Inflammatory macrophage treated with lipopolysaccharide for 4 hours (primary cell): ENCODE measurements around the gene VTI1A.

ENCODE experiments used
- DNase-seq: peaks from one replicate; pipeline ENCODE4 v3.0.0-alpha.2; 2020

Gene VTI1A

DNA sequence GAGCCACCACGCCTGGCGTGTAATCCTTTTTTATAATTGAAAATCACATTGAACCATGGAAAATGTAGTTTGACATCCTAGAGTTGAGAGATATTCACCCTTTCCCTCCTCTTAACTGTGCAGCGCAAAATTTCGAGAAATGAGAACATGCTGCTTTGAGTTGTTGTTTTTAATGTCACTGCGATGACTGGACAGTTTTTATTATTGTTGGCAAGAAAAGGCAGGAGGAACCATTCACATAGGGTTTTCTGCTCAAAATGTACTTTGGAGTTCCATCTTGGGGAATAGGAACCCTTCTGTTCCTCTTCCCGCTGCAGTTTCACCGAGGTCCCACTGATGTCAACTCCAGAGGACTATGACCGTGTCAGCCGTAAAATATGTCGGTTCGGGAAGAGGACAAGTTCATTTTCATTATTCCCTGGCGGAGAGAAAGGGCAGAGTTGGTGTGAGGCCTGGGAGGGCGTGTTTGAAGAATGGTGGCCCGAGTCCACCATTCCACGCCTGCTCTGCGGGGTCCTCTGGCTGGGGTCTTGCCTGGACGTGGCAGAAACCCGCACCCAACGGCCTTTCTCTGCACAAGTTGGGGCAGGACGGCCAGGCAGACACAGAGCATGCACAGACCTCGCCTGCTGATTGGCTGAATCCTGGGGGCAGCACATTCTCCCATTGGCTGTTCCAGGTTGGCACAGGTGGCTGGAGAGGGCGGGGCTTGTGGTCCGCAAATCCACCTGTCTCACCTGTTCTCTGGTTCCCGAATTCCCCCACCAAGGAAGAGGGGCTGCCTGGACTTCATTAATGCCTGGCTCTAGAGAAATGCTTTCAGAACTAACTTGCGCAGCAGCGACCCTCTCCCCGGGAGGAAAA, 397.9 kb downstream of the VTI1A start:
- no peak for DNase-seq

DNA sequence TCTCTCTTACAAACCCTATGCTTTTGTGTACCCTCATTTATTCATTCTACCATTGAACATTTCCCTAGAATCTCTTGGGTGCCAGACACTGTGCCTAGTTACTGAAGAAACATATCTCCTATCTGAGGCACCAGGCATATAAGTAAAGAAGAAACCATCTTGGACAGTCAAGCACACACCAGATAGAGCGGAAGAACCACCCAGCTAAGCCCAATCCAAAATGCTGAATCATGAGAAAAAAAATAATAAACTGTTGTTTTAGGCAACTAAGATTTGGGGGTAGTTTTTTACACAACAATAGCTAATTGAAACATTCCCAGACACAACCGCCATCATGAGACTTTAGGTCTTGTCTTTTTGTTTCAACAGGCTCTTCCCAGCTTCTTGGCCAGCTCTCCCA, 400.8 kb downstream of the VTI1A start:
- no peak for DNase-seq

DNA sequence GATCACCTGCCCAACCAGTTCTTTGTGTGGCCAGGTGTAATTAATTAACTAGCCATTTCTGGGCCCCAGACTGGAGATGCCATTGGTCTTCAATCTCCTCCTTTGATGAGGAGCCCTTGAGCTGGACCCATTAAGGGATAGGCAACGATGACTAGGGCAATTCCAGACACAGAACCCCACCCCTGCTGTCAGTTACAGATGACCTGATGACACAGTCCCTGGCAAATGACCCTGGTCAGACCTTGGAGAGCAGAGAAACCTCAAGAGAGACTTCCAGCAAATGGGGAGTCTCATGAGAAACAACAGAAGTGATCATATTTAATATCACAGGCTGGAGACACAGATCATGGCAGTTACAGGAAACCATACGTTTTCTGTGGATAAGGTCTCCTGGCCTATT, 401.2 kb downstream of the VTI1A start:
- no peak for DNase-seq

DNA sequence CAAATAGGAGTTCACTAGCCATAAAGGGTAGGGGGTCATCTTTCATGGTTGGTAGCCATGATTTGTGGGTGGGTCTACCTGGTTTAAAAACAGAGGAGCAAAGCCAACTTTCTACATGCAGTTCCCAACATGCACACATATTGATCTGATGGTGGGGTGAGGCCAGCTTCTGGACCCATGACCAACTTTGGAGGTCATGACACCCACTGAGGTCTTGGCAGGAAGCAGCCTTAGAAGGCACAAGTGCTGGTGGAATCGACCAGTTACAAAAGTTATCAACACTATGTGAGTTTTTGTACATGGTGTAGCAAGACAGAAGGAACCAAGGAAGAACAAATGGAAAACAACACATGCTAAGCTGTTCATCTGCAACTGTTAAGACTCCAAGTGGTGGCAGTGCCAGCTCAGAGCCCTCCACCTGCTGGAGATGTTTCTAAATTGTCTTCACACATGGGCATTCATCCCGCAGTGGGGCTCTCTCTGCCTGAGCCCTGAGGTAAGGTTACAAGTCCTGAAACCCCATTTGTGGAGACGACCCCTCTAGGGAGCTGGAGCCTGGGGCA, 401.9 kb downstream of the VTI1A start:
- no peak for DNase-seq

DNA sequence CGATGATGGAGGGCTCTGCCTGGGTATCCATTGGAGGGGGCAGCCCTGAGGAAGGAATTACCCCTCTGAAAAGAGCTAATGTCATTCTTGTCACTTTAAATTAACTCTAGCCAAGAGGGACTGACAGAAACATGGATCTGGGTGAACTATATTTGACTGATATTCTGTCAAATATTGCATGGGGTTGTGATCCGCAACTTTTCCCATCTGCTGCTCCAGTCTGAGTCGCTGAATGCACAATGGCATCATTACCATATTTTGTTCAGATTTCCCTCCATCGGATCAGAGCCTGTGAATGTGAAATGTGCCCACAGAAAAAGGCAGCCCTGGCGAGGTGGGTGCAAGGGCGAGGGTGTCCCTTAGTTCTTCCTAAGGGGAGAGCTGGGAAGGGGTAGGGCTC, 402.5 kb downstream of the VTI1A start:
- no peak for DNase-seq

DNA sequence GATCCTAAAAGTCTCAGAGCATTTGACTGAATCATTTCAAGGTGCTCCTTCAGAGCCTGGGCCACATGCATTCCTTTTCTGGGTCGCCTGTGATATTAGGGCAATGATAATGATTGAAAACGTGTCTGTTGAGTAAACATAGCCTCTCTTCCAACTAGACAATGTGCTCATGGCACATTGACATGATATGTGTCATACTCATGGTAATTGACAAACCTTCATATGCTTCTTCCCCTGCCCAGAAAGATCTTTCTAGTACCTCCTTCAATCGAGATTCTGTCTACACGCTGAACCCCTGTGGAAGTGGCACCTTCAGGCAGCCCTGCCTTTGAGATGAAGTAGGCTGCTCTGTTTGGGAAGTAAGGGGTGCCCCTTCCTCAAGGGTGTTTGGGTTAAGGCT, 404.2 kb downstream of the VTI1A start:
- peak; percentile 51 for DNase-seq

DNA sequence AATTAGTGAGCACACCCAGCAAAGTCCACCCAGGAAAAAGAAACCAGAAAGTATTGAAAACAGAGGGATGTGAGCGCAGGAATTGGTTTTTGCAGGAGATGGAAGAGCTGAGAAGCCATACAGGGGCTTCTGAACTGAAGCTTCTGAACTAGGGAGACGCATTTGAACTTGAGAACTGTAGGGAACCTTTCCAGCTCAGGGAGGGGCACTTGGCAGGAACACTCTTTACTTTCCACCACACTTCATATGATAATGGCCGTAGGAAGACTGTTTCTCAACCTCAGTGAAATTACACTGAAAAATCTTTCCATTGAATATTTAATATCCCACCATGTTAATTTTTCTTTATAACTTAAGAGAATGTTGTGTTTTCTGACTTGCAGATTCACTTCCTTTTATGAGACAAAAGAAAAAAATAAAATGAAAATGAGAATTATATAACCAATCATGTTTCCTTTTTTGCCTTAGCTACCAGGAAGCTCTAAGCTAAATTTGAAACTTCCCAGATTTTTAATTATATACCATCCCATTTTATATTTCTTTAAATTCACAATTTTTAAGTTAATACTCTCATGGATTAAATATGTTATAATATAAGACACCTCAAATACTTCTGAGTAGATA, 404.7 kb downstream of the VTI1A start:
- peak; percentile 66 for DNase-seq

DNA sequence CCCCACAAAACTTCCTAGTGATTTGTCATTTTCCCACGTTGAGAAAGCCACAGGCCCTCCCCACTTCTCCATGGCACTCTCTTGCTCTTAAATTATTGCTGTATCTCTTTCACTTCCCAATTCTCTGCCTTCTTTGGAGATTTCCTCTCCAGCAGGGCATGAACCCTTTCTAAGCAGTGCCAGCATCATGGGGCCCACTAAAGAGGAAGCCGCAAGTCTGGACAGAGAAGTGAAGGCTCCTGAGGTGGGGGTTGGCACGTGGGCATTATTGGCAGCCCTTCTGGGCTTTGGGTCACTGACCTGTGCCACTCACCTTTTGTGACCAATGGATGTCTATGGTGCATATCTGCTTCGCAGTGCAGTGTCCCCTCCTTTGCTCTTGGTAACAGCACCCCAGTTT, 405.3 kb downstream of the VTI1A start:
- peak; percentile 96 for DNase-seq

DNA sequence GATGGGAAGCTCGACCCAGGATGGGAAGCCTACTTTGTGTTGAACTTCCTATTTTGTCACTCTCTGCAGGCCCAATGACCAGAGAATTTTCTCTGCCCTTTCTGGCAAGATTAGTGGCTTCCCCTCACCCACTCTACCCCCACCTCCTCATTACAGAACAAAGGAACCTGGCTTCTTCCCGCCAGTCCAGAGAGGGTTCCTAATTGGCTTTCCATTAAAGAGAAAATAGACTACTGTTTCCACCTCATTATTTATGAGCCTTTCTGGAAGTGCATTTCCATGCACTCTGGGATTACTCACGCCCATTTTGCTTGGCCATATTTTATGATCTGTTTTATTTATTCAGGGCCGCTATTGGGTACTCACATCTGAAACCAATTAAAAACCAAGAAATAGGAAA, 408.1 kb downstream of the VTI1A start:
- DNase-seq, result no peak

DNA sequence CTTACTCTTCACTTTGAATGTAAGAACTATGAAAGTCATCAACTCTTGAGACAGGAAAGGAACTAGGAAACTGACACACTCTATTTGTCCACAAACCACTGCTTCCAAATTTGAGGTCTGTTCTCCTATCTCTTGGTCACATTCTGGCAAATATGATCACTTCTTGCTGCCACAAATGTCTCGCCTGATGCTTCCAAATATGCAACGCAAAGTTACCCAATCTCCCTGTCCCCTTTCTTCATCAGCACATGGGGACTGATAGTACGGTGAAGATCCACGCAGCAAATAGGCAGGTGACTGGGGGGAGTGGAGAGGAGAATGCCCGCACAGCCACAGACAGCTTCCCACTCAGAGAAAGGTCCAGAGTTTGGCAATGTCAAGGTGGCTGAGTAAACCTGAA, 410.5 kb downstream of the VTI1A start:
- DNase-seq, result peak; percentile 67

DNA sequence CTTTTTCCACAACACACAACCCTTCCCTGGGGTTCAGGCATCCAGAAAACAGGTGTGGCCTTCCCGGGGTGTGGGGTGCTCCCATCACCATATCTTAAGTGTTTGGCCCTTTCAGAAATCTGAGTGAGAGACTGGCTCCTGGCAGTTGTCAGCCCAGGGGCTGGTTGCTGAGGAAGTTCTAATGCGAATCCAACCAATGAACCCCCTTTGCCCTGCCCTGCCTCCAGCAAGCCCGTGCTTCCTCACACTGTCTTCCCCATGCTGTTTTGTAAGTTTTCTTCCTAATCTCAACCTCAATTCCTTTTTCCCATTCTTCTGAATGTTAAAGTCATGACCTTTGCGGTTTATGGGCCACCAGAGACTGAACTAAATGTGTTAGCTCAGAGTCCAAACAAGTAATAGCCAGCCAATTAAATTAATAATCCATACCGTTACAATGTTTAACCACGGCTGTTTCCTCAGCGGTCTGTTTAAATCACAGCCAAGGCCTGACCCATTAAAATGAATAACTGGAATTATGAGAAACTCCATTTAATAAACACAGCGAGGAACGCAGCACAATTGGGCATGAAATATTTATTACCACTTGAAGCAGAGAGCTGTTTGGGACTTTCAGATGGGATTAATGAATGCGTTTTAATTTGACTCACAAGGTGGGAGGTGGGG, 412.1 kb downstream of the VTI1A start:
- DNase-seq, result no peak

DNA sequence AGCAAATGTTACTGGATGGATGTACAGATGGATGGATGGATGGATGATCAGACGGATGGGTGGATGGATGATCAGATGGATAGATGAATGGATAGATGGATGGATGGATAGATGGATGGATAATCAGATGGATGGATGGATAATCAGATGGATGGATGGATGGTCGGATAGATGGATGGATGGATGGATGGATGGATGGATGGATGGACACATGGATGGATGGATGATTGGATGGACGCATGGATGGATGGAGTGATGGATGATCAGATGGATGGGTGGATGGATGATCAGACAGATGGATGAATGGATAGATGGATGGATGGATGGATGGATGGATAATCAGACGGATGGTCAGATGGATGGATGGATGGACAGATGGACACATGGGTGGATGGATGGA, 412.8 kb downstream of the VTI1A start:
- DNase-seq, result no peak

DNA sequence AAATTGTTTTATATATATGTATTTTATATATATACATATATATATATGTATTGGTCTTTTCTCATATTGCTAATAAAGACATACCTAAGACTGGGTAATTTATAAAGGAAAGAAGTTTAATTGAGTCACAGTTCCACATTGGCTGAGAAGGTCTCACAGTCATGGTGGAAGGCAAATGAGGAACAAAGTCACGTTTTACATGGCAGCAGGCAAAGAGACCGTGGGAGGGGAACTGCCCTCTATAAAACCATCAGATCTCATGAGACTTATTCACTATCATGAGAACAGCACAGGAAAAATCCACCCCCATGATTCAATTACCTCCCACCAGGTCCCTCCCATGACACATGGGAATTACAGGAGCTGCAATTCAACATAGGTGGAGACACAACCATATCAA, 416.4 kb downstream of the VTI1A start:
- DNase-seq, result peak; percentile 91
